Thyroid gland (tissue), 4 donors: Measurements from ENCODE around the gene DZIP1.

Source experiments
- POLR2A ChIP-seq, 2 donors: fragments of 450-650 bp; IDR thresholded peaks; one replicate each; pipeline ENCODE4 v1.6.1; 2017; ENCODE audit warnings: antibody characterized with exemption in 2 of 2, mild to moderate bottlenecking in 2 of 2, moderate library complexity in 1 of 2
- TF ChIP-seq, protein P1 (sequence below), 6 experiments: fragments of 200-600 bp in 3 of 6; fragments of 450-650 bp in 3 of 6; sonication (generic) in 3 of 6; IDR thresholded peaks; one replicate each; pipeline ENCODE4 v1.5.1; 2016 to 2019; ENCODE audit warnings: antibody characterized with exemption in 6 of 6, mild to moderate bottlenecking in 2 of 6, inconsistent platforms in 1 of 6, moderate library complexity in 1 of 6

DNA sequence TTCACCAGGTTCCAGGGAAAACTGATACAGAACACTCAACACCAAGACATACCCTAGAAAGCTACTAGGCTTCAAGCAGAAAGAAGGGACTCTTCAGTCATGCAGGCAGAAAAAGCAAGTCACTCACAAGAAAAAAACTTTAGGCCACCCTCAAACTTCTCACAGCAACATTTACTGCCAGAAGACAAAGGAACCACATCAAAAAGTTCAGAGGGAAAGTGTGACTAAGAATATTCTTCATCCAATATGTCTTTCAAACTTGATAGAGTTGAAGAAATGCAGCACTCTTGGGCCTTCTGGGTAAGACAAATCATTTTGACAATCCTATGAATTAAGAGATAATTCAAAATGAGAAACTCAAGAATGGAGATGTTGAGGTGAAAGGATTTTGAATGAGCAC, 7.7 kb downstream of the DZIP1 start:
- TF ChIP-seq, protein P1, sequence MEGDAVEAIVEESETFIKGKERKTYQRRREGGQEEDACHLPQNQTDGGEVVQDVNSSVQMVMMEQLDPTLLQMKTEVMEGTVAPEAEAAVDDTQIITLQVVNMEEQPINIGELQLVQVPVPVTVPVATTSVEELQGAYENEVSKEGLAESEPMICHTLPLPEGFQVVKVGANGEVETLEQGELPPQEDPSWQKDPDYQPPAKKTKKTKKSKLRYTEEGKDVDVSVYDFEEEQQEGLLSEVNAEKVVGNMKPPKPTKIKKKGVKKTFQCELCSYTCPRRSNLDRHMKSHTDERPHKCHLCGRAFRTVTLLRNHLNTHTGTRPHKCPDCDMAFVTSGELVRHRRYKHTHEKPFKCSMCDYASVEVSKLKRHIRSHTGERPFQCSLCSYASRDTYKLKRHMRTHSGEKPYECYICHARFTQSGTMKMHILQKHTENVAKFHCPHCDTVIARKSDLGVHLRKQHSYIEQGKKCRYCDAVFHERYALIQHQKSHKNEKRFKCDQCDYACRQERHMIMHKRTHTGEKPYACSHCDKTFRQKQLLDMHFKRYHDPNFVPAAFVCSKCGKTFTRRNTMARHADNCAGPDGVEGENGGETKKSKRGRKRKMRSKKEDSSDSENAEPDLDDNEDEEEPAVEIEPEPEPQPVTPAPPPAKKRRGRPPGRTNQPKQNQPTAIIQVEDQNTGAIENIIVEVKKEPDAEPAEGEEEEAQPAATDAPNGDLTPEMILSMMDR (IDR thresholded peaks at IDR 0.05) = no peak
- no peak for TF ChIP-seq POLR2A (IDR thresholded peaks at IDR 0.05)
